Ishikawa (cell line): Measurements from ENCODE around the gene CMTM8.

Experiments
- CEBPB ChIP-seq: IDR thresholded peaks from 2 replicates; pipeline ENCODE4 v1.6.1; 2012
- CREB1 ChIP-seq: IDR thresholded peaks from 2 replicates; pipeline ENCODE4 v1.6.1; 2012; ENCODE audit warnings: low read depth
- EGR1 ChIP-seq: IDR thresholded peaks from 2 replicates; pipeline ENCODE4 v1.6.1; 2012
- EP300 ChIP-seq: IDR thresholded peaks from 2 replicates; pipeline ENCODE4 v1.6.1; 2012; ENCODE audit warnings: borderline replicate concordance
- FOXM1 ChIP-seq: IDR thresholded peaks from 2 replicates; pipeline ENCODE4 v1.6.1; 2012; ENCODE audit warnings: low read depth, borderline replicate concordance
- RAD21 ChIP-seq: IDR thresholded peaks from 2 replicates; pipeline ENCODE4 v1.6.1; 2012; ENCODE audit warnings: low read depth
- TAF1 ChIP-seq: IDR thresholded peaks from 2 replicates; pipeline ENCODE4 v1.6.1; 2012; ENCODE audit warnings: low read depth, mild to moderate bottlenecking
- TCF12 ChIP-seq: IDR thresholded peaks from 2 replicates; pipeline ENCODE4 v1.6.1; 2012; ENCODE audit warnings: low read depth
- TEAD4 ChIP-seq: IDR thresholded peaks from 2 replicates; pipeline ENCODE4 v1.6.1; 2012
- YY1 ChIP-seq: IDR thresholded peaks from 2 replicates; pipeline ENCODE4 v1.6.1; 2012; ENCODE audit warnings: low read depth
- ZBTB7A ChIP-seq: IDR thresholded peaks from 2 replicates; pipeline ENCODE4 v1.6.1; 2012; ENCODE audit warnings: low read depth
- TF ChIP-seq, protein P1 (sequence below): IDR thresholded peaks from 2 replicates; pipeline ENCODE4 v1.6.1; 2012
- TF ChIP-seq, protein P2 (sequence below): IDR thresholded peaks from 2 replicates; pipeline ENCODE4 v1.6.1; 2012; ENCODE audit warnings: low read depth, mild to moderate bottlenecking

- TF ChIP-seq CREB1: no peak
- TF ChIP-seq YY1: no peak
- TF ChIP-seq CEBPB: no peak
- no peak for TF ChIP-seq TAF1
- no peak for TF ChIP-seq EP300
- no peak for TF ChIP-seq TEAD4
- no peak for TF ChIP-seq ZBTB7A
- TF ChIP-seq EGR1: no peak
- TF ChIP-seq, protein P1, sequence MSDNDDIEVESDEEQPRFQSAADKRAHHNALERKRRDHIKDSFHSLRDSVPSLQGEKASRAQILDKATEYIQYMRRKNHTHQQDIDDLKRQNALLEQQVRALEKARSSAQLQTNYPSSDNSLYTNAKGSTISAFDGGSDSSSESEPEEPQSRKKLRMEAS: no peak
- TF ChIP-seq FOXM1: no peak
- no peak for TF ChIP-seq TCF12
- TF ChIP-seq, protein P2, sequence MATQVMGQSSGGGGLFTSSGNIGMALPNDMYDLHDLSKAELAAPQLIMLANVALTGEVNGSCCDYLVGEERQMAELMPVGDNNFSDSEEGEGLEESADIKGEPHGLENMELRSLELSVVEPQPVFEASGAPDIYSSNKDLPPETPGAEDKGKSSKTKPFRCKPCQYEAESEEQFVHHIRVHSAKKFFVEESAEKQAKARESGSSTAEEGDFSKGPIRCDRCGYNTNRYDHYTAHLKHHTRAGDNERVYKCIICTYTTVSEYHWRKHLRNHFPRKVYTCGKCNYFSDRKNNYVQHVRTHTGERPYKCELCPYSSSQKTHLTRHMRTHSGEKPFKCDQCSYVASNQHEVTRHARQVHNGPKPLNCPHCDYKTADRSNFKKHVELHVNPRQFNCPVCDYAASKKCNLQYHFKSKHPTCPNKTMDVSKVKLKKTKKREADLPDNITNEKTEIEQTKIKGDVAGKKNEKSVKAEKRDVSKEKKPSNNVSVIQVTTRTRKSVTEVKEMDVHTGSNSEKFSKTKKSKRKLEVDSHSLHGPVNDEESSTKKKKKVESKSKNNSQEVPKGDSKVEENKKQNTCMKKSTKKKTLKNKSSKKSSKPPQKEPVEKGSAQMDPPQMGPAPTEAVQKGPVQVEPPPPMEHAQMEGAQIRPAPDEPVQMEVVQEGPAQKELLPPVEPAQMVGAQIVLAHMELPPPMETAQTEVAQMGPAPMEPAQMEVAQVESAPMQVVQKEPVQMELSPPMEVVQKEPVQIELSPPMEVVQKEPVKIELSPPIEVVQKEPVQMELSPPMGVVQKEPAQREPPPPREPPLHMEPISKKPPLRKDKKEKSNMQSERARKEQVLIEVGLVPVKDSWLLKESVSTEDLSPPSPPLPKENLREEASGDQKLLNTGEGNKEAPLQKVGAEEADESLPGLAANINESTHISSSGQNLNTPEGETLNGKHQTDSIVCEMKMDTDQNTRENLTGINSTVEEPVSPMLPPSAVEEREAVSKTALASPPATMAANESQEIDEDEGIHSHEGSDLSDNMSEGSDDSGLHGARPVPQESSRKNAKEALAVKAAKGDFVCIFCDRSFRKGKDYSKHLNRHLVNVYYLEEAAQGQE: no peak
- no peak for TF ChIP-seq RAD21
Measured at GRCh38 chr3:32373844-32374243, 135.4 kb downstream of the CMTM8 start.
